Sigmoid colon (tissue), 7 donors: ENCODE measurements around the gene CLDN25. TPM values are rescaled to one million over a fixed set of nuclear protein-coding genes. Genes with fewer than 3 reads are reported as not detected.
"Not testable (repeated sequence)": the region's sequence is repeated elsewhere in the genome, so short reads cannot be mapped to it uniquely, and the experiment has no call there.

Source experiments
- DNase-seq: peaks from one replicate; pipeline ENCODE4 v3.0.0-alpha.2; 2019
- H3K27ac ChIP-seq, 4 donors: fragments of 200-600 bp; sonication (generic); one replicate each; pipeline ENCODE4 v1.5.1; 2016 to 2019; ENCODE audit warnings: mild to moderate bottlenecking in 1 of 4
- H3K27me3 ChIP-seq, 3 donors: fragments of 200-600 bp; sonication (generic); one replicate each; pipeline ENCODE4 v1.5.1; 2019; ENCODE audit warnings: mild to moderate bottlenecking in 1 of 3
- H3K36me3 ChIP-seq, 4 donors: fragments of 200-600 bp; sonication (generic); one replicate each; pipeline ENCODE4 v1.5.1; 2016 to 2019
- H3K4me1 ChIP-seq, 4 donors: fragments of 200-600 bp; sonication (generic); one replicate each; pipeline ENCODE4 v1.5.1; 2017 to 2019
- H3K4me3 ChIP-seq, 4 donors: fragments of 200-600 bp; sonication (generic); one replicate each; pipeline ENCODE4 v1.5.1; 2017 to 2019; ENCODE audit warnings: mild to moderate bottlenecking in 2 of 4, moderate library complexity in 1 of 4
- H3K9me3 ChIP-seq, 4 donors: fragments of 200-600 bp in 3 of 4; sonication (generic) in 3 of 4; one replicate each; pipeline versions ENCODE4 v1.5.1 to v1.6.1; 2013 to 2019
- CTCF ChIP-seq, 4 experiments: fragments of 450-650 bp in 3 of 4; fragments of 200-600 bp in 1 of 4; IDR thresholded peaks; one replicate each; pipeline ENCODE4 v1.5.1; 2016 to 2019; ENCODE audit warnings: antibody characterized with exemption in 4 of 4, mild to moderate bottlenecking in 3 of 4, moderate library complexity in 2 of 4
- EP300 ChIP-seq, 4 donors: sonication (generic); formaldehyde crosslinking; IDR thresholded peaks; one replicate each; pipeline ENCODE4 v1.6.1; 2017; ENCODE audit warnings: antibody characterized with exemption in 4 of 4
- POLR2A ChIP-seq, 2 donors: fragments of 450-650 bp; IDR thresholded peaks; one replicate each; pipeline ENCODE4 v1.6.1; 2016; ENCODE audit warnings: antibody characterized with exemption in 2 of 2, mild to moderate bottlenecking in 2 of 2, moderate library complexity in 2 of 2
- POLR2AphosphoS5 ChIP-seq, 4 donors: sonication (generic); formaldehyde crosslinking; IDR thresholded peaks; one replicate each; pipeline ENCODE4 v1.6.1; 2017; ENCODE audit warnings: antibody characterized with exemption in 4 of 4
- WGBS, 2 donors: extraction: QIAGEN DNeasy Blood & Tissue Kit; methylation state at CpG; one replicate each; pipeline ENCODE4 v1.1.7; 2013; 5-methylcytosine and 5-hydroxymethylcytosine counted together
- intact Hi-C: fragments of 100-400 bp; cut with DNase I; formaldehyde crosslinking; loops from one replicate; pipeline ENCODE4 v1.15.1; 2023
- polyA plus RNA-seq, 3 donors: library from polyadenylated mRNA; stranded (reverse); fragments of 200-250 nt; gene quantifications; one replicate each; pipeline ENCODE4 v1.2.3, GENCODE V29; 2013
- total RNA-seq, 4 donors: library from RNA; depleted of rRNA; stranded (reverse); fragments of >200 nt; gene quantifications; one replicate each; pipeline ENCODE4 v1.1.0, GENCODE V29; 2016
- donor health status: healthy with polysubstance abuse.
- donor health status: Bipolar disorder and iron deficiency.
- donor health status: healthy.

The CLDN25 gene
- total and polyA plus RNA-seq, 7 donors: not detected

GRCh38 chr11:113781682-113782081, 2.1 kb downstream of the CLDN25 start:
- no peak for DNase-seq
- TF ChIP-seq CTCF (IDR thresholded peaks at IDR 0.05) (no peak), POLR2AphosphoS5 (IDR thresholded peaks at IDR 0.05) (no peak), EP300 (IDR thresholded peaks at IDR 0.05) (no peak), POLR2A (IDR thresholded peaks at IDR 0.05) (no peak)
- no peaks in the 10 kb centered on the region for H3K27me3 ChIP-seq
- H3K4me1 ChIP-seq: peaks cover 0 to 10% (median 9%) of the 10 kb centered on the region in 4 donors
- H3K36me3 ChIP-seq: no peaks in the 10 kb centered on the region
- 74 to 84% methylated on average over 5 of the region's 5 CpGs for WGBS, 2 donors
- H3K4me3 ChIP-seq: no peak overlapping the region
- no peak overlapping the region for H3K27ac ChIP-seq
- no peaks in the 10 kb centered on the region for H3K9me3 ChIP-seq
- intact Hi-C loops: no loop called here

- no peaks in the 10 kb centered on the region for H3K9me3 ChIP-seq
- no peak overlapping the region for H3K27ac ChIP-seq
- 58 to 76% methylated on average over 1 of the region's 1 CpG for WGBS, 2 donors
- peaks cover 0 to 10% (median 9%) of the 10 kb centered on the region in 4 donors for H3K4me1 ChIP-seq
- no peak overlapping the region for H3K4me3 ChIP-seq
- H3K27me3 ChIP-seq: no peaks in the 10 kb centered on the region
- TF ChIP-seq CTCF (IDR thresholded peaks at IDR 0.05) (no peak), POLR2AphosphoS5 (IDR thresholded peaks at IDR 0.05) (no peak), POLR2A (IDR thresholded peaks at IDR 0.05) (no peak), EP300 (IDR thresholded peaks at IDR 0.05) (no peak)
- intact Hi-C loops: no loop called here
- no peak for DNase-seq
- H3K36me3 ChIP-seq: no peaks in the 10 kb centered on the region
These were observed 2.5 kb downstream of the CLDN25 start for GRCh38 chr11:113782134-113782533.

GRCh38 chr11:113789016-113789415, 9.4 kb downstream of the CLDN25 start:
- intact Hi-C loops, H3K4me1 ChIP-seq: not testable (repeated sequence)
- 89 to 92% methylated on average over 22 of the region's 22 CpGs for WGBS, 2 donors

GRCh38 chr11:113789675-113790320, 10.2 kb downstream of the CLDN25 start:
- no peaks in the 10 kb centered on the region for H3K9me3 ChIP-seq
- no peaks in the 10 kb centered on the region for H3K36me3 ChIP-seq
- no peaks in the 10 kb centered on the region for H3K4me1 ChIP-seq
- H3K4me3 ChIP-seq: no peak overlapping the region
- DNase-seq: no peak
- H3K27ac ChIP-seq: no peak overlapping the region
- WGBS, 2 donors: 87 to 89% methylated on average over 35 of the region's 35 CpGs
- intact Hi-C loops: no loop called here
- no peaks in the 10 kb centered on the region for H3K27me3 ChIP-seq
- TF ChIP-seq EP300 (IDR thresholded peaks at IDR 0.05) (no peak), POLR2A (IDR thresholded peaks at IDR 0.05) (no peak), CTCF (IDR thresholded peaks at IDR 0.05) (no peak), POLR2AphosphoS5 (IDR thresholded peaks at IDR 0.05) (no peak)

More at GRCh38 chr11:113789016-113789415, 9.4 kb downstream of the CLDN25 start:
- H3K27ac ChIP-seq, H3K27me3 ChIP-seq, H3K9me3 ChIP-seq, H3K36me3 ChIP-seq, H3K4me3 ChIP-seq, DNase-seq: not testable (repeated sequence)

GRCh38 chr11:113796663-113797259, 17.2 kb downstream of the CLDN25 start:
- TF ChIP-seq CTCF (IDR thresholded peaks at IDR 0.05) (peak; percentile 18 to 64 (median 52)), EP300 (IDR thresholded peaks at IDR 0.05) (no peak)
- H3K27me3 ChIP-seq: no peaks in the 10 kb centered on the region
- WGBS, 2 donors: 68 to 74% methylated on average over 3 of the region's 3 CpGs
- no peak overlapping the region for H3K27ac ChIP-seq
- H3K9me3 ChIP-seq: no peaks in the 10 kb centered on the region
- intact Hi-C loops: loop anchor here (5.0 kb wide), 1 partner anchor 489 kb away; no protein-coding TSS in a partner anchor
- peaks cover 5 to 39% (median 22%) of the 10 kb centered on the region in 4 donors for H3K36me3 ChIP-seq
- H3K4me1 ChIP-seq: no peaks in the 10 kb centered on the region
- no peak overlapping the region for H3K4me3 ChIP-seq
- DNase-seq: no peak
